SHP77 (cell line): ENCODE data around the gene DHRS1.
"Not testable (repeated sequence)": the region's sequence is repeated elsewhere in the genome, so short reads cannot be mapped to it uniquely, and the experiment has no call there.

Experiments
- DNase-seq, 2 experiments: peaks; one replicate each; lab custom pipeline; 2025; lab: John Stamatoyannopoulos, UW

Gene DHRS1

GRCh38 chr14:24246765-24247212, 52.8 kb downstream of the DHRS1 start:
- DNase-seq, result no peak

- DNase-seq, result not testable (repeated sequence)
Measured at GRCh38 chr14:24245350-24245749, 54.2 kb downstream of the DHRS1 start.

GRCh38 chr14:24243336-24243836, 56.2 kb downstream of the DHRS1 start:
- DNase-seq, result no peak

GRCh38 chr14:24241829-24242443, 57.6 kb downstream of the DHRS1 start:
- DNase-seq, result peak; percentile 96
